ENCODE data around the gene DMPK.

- no peak for TF ChIP-seq CTCF (IDR thresholded peaks at IDR 0.05)
- TF ChIP-seq POLR2A (IDR thresholded peaks at IDR 0.05): no peak
Measured at GRCh38 chr19:45820413-45821102, 38.3 kb upstream of the DMPK start.
